ENCODE results near the gene HAVCR2. TPM values are rescaled to one million over a fixed set of nuclear protein-coding genes. Genes with fewer than 3 reads are reported as not detected.

The HAVCR2 gene
- total and polyA plus RNA-seq, 4 donors = 1.4 to 9.4 (median 4.4) TPM

DNA sequence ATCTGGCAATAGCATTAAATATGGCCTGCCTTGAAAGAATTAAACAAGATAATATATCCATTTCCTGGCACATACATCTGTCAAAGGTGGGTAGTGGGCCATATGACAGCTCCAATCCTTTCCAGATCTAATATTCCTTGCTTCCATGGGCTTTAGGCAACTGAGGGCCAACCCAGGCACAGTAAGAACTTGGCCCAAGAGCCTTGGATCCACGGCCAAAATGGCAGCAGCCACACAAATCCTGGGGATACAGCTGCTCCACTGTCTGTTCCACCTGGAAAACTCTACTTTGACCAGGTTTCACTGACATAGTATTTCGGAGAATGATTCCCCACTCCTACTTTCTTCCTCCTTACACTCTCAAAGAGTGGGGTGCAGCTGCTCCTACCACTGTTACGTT is 63.2 kb downstream of the HAVCR2 start (continued):
- TF ChIP-seq GABPA (IDR thresholded peaks at IDR 0.05 in 1 of 2, conservative IDR thresholded peaks at IDR 0.05 in 1 of 2) = no peak

DNA sequence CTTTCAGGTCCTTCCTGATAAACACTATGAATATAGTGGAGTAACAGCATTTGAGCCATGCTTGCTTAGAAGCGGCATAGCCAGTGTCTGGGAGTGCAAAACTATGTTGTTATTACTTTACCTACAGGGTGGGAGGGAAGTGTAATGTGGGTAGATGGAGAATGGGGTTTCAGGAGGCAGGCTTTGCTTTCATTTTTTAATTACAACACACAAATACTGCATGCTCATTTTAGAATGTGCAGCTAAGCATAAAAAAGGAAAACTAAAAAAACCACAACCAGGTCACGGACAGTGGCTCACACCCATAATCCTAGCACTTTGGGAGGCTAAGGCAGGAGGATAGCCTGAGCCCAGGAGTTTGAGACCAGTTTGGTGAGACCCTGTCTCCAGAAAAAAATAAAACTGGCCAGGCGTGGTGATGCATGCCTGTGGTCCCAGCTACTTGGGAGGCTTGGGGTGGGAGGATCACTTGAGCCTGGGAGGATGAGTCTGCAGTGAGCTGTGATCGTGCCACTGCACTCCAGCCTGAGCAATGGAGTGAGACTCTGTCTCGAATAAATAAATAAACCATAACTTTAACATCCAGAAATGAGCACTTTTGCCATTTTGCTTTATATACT is 70.2 kb downstream of the HAVCR2 start:
- no peak for DNase-seq (ENCODE audit: low spot score)
- WGBS = 92% methylated on average over 5 of the region's 5 CpGs
- no peak overlapping the region for H3K9ac ChIP-seq (ENCODE audit: low read depth in 1 of 2, low read length in 2 of 2)

More for the DNA sequence above, 70.2 kb downstream of the HAVCR2 start:
- Histone ChIP-seq H3K36me3 (ENCODE audit: control insufficient read depth in 4 of 4, insufficient read depth in 3 of 4, low read depth in 1 of 4, low read length in 3 of 4) (no peaks in the 10 kb centered on the region), H3K4me3 (ENCODE audit: low read depth in 1 of 3, low read length in 3 of 3) (no peak overlapping the region), H3K4me1 (ENCODE audit: control insufficient read depth in 4 of 4, insufficient read depth in 4 of 4, low read length in 3 of 4) (no peaks in the 10 kb centered on the region), H3K27ac (ENCODE audit: low read depth in 1 of 2, low read length in 2 of 2) (no peak overlapping the region), H3K27me3 (ENCODE audit: control insufficient read depth in 4 of 4, insufficient read depth in 4 of 4, low read length in 3 of 4) (no peaks in the 10 kb centered on the region), H3K9me3 (ENCODE audit: control insufficient read depth in 4 of 4, low read length in 3 of 4) (no peaks in the 10 kb centered on the region)
- TF ChIP-seq, protein P1, sequence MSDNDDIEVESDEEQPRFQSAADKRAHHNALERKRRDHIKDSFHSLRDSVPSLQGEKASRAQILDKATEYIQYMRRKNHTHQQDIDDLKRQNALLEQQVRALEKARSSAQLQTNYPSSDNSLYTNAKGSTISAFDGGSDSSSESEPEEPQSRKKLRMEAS (IDR thresholded peaks at IDR 0.05) = no peak
- TF ChIP-seq, protein P2, sequence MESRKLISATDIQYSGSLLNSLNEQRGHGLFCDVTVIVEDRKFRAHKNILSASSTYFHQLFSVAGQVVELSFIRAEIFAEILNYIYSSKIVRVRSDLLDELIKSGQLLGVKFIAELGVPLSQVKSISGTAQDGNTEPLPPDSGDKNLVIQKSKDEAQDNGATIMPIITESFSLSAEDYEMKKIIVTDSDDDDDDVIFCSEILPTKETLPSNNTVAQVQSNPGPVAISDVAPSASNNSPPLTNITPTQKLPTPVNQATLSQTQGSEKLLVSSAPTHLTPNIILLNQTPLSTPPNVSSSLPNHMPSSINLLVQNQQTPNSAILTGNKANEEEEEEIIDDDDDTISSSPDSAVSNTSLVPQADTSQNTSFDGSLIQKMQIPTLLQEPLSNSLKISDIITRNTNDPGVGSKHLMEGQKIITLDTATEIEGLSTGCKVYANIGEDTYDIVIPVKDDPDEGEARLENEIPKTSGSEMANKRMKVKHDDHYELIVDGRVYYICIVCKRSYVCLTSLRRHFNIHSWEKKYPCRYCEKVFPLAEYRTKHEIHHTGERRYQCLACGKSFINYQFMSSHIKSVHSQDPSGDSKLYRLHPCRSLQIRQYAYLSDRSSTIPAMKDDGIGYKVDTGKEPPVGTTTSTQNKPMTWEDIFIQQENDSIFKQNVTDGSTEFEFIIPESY (IDR thresholded peaks at IDR 0.05) = no peak
- TF ChIP-seq, protein P3, sequence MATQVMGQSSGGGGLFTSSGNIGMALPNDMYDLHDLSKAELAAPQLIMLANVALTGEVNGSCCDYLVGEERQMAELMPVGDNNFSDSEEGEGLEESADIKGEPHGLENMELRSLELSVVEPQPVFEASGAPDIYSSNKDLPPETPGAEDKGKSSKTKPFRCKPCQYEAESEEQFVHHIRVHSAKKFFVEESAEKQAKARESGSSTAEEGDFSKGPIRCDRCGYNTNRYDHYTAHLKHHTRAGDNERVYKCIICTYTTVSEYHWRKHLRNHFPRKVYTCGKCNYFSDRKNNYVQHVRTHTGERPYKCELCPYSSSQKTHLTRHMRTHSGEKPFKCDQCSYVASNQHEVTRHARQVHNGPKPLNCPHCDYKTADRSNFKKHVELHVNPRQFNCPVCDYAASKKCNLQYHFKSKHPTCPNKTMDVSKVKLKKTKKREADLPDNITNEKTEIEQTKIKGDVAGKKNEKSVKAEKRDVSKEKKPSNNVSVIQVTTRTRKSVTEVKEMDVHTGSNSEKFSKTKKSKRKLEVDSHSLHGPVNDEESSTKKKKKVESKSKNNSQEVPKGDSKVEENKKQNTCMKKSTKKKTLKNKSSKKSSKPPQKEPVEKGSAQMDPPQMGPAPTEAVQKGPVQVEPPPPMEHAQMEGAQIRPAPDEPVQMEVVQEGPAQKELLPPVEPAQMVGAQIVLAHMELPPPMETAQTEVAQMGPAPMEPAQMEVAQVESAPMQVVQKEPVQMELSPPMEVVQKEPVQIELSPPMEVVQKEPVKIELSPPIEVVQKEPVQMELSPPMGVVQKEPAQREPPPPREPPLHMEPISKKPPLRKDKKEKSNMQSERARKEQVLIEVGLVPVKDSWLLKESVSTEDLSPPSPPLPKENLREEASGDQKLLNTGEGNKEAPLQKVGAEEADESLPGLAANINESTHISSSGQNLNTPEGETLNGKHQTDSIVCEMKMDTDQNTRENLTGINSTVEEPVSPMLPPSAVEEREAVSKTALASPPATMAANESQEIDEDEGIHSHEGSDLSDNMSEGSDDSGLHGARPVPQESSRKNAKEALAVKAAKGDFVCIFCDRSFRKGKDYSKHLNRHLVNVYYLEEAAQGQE (IDR thresholded peaks at IDR 0.05) = no peak
- no peak for TF ChIP-seq GABPA (IDR thresholded peaks at IDR 0.05 in 1 of 2, conservative IDR thresholded peaks at IDR 0.05 in 1 of 2)
- no peak for TF ChIP-seq YY1 (IDR thresholded peaks at IDR 0.05)
- TF ChIP-seq SP1 (IDR thresholded peaks at IDR 0.05) = no peak
- TF ChIP-seq EGR1 (IDR thresholded peaks at IDR 0.05; ENCODE audit: low read depth in 2 of 2) = no peak
- no peak for TF ChIP-seq NR2F2 (IDR thresholded peaks at IDR 0.05)
- no peak for TF ChIP-seq RXRA (IDR thresholded peaks at IDR 0.05)
- no peak for TF ChIP-seq HNF4G (IDR thresholded peaks at IDR 0.05)
- TF ChIP-seq FOXA2 (IDR thresholded peaks at IDR 0.05) = no peak
- TF ChIP-seq RAD21 (IDR thresholded peaks at IDR 0.05) = no peak
- TF ChIP-seq, protein P4, sequence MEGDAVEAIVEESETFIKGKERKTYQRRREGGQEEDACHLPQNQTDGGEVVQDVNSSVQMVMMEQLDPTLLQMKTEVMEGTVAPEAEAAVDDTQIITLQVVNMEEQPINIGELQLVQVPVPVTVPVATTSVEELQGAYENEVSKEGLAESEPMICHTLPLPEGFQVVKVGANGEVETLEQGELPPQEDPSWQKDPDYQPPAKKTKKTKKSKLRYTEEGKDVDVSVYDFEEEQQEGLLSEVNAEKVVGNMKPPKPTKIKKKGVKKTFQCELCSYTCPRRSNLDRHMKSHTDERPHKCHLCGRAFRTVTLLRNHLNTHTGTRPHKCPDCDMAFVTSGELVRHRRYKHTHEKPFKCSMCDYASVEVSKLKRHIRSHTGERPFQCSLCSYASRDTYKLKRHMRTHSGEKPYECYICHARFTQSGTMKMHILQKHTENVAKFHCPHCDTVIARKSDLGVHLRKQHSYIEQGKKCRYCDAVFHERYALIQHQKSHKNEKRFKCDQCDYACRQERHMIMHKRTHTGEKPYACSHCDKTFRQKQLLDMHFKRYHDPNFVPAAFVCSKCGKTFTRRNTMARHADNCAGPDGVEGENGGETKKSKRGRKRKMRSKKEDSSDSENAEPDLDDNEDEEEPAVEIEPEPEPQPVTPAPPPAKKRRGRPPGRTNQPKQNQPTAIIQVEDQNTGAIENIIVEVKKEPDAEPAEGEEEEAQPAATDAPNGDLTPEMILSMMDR (IDR thresholded peaks at IDR 0.05; ENCODE audit: low read depth, low read length, missing input control) = no peak
- no peak for TF ChIP-seq HNF4A (conservative IDR thresholded peaks at IDR 0.05)
- TF ChIP-seq JUND (IDR thresholded peaks at IDR 0.05) = no peak
- TF ChIP-seq, protein P5, sequence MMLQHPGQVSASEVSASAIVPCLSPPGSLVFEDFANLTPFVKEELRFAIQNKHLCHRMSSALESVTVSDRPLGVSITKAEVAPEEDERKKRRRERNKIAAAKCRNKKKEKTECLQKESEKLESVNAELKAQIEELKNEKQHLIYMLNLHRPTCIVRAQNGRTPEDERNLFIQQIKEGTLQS (IDR thresholded peaks at IDR 0.05) = no peak
- TF ChIP-seq FOXA1 (IDR thresholded peaks at IDR 0.05) = no peak

Other genes starting within 250 kb of the HAVCR2 start
- 10 to 100 TPM in 1 of 2 donors, 1 to 10 TPM in 1; 3.0 to 38.8 TPM for gene TIMD4, start 145.8 kb downstream of the HAVCR2 start, total RNA-seq
- 10 to 100 TPM in 1 of 2 donors, 1 to 10 TPM in 1; 3.2 to 13.9 TPM for gene TIMD4, start 145.8 kb downstream of the HAVCR2 start, polyA plus RNA-seq
- 1 to 10 TPM in 1 of 2 donors, under 1 TPM in 1; 0.17 to 2.8 TPM for gene HAVCR1, start 49.9 kb downstream of the HAVCR2 start, total RNA-seq
- gene HAVCR1, start 49.9 kb downstream of the HAVCR2 start, polyA plus RNA-seq = under 1 TPM in 1 of 2 donors, not detected in 1; 0.07 TPM
- gene MED7, start 33.8 kb upstream of the HAVCR2 start, total RNA-seq = 1 to 10 TPM; 4.7 to 7.4 TPM
- 1 to 10 TPM; 4.1 to 9.2 TPM for gene MED7, start 33.8 kb upstream of the HAVCR2 start, polyA plus RNA-seq
- not detected for gene GARIN3, start 57.2 kb upstream of the HAVCR2 start, total RNA-seq
- not detected for gene GARIN3, start 57.2 kb upstream of the HAVCR2 start, polyA plus RNA-seq
- gene ITK, start 71.8 kb upstream of the HAVCR2 start, total RNA-seq = 1 to 10 TPM in 1 of 2 donors, under 1 TPM in 1; 0.47 to 1.5 TPM
- gene ITK, start 71.8 kb upstream of the HAVCR2 start, polyA plus RNA-seq = under 1 TPM; 0.35 to 0.40 TPM
- gene CYFIP2, start 157.1 kb upstream of the HAVCR2 start, total RNA-seq = 10 to 100 TPM; 12.6 to 34.1 TPM
- 10 to 100 TPM; 22.3 to 38.9 TPM for gene CYFIP2, start 157.1 kb upstream of the HAVCR2 start, polyA plus RNA-seq